ENCODE measurements around the gene CES3.

The CES3 gene

DNA sequence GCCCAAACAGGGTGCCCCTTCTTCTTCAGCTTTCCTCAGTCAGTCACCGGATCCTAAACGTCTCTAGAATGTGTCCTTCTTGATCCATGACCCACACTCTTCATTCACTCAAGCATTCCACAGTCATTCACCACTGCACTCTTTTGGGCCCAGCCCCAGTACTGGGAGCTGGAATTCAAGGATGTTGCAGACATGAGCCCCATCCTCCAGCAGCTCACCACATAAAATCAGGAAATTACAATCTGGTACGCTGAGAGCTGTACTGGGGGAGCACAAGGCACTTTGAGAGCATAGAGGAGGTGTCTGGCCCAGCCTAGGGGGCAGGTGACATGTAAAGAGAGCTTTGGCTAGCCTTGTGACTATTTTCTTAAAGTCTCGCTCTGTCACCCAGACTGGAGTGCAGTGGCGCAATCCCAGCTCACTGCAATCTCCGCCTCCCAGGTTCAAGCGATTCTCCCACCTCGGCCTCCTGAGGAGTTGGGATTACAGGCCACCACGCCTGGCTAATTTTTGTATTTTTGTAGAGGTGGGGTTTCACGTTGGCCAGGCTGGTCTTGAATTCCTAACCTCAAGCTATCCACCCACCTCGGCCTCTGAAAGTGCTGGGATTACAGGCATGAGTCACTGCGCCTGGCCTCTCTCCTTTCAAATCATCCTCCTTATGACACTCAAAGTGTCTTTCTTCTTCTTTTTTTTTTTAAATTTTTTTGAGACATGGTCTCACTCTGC, 46.0 kb downstream of the CES3 start:
- no peak for DNase-seq (ENCODE audit: low read depth)

DNA sequence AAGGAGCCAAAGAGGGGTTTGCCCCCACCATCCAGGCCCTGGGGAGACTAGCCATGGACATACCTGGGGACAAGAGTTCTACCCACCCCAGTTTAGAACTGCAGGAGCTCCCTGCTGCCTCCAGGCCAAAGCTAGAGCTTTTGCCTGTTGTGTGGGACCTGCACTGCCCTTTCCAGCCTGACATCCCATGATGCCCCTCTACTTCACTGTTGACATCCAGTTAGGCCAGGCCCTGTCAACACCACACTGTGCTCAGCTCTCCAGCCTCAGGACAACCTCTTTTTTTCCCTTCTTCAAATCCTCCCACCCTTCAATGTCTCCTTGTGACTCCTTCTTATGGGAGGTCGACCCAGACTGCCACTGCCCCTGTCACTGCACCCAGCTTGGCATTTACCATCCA, 48.1 kb downstream of the CES3 start:
- DNase-seq (ENCODE audit: low read depth), result no peak

DNA sequence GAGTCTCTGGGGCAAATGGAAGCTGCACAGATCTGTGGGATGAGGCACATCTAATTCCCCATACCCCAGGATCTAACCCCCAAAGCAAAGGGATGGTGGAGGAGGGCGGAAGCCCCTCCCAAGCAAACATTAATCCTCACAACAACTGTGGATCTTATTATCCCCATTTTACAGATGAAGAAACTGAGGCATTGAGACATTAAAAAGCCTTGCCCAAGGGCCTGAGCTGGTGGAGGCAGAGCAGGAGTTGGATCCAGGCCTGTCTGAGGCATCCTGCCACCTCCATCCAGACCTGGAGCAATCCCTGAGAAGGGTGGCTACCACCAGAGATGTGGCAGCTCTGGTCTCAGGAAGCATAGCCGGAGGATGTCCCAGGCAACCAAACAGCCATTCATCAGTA, 50.2 kb downstream of the CES3 start:
- no peak for DNase-seq (ENCODE audit: low read depth)

- DNase-seq (ENCODE audit: low read depth), result no peak
Measured at GRCh38 chr16:67013233-67013822, 52.3 kb downstream of the CES3 start.

- no peak for DNase-seq (ENCODE audit: low read depth)
Measured at GRCh38 chr16:67013823-67014633, 53.0 kb downstream of the CES3 start.

DNA sequence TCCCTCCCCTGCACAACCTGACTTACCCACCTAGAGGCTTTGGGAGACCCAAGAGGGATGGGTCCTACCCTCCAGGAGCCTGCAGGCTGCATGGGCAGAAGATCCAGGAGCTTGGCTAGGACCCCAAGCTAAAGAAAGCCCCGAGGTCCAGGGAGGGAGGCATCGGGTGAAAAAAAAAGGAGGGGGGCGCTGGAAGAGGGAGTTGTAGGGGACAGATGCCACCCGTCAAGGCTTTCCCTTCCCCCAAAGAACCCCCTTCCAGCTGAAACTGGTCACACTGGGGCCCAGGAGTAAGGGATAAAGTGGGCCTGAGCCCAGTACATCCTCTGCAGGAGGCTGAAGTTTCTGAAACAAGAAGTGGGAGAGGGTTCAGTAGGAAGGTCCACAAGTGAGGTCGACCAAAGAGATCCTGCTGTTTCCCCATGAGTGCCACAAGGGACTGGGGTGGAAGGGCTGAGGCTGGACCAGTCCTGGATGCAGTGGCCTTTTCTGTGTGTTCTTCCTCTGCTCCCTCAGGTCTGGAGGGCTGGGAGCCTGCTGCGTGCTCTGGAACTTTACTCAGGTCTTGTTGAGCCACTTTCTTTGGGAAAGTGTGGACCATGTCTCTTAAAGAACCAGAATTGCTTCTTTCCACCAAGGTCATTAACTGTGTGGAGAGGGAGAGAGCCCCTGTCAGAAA, 53.7 kb downstream of the CES3 start:
- DNase-seq (ENCODE audit: low read depth), result no peak

GRCh38 chr16:67015313-67015731, 54.3 kb downstream of the CES3 start:
- no peak for DNase-seq (ENCODE audit: low read depth)

DNA sequence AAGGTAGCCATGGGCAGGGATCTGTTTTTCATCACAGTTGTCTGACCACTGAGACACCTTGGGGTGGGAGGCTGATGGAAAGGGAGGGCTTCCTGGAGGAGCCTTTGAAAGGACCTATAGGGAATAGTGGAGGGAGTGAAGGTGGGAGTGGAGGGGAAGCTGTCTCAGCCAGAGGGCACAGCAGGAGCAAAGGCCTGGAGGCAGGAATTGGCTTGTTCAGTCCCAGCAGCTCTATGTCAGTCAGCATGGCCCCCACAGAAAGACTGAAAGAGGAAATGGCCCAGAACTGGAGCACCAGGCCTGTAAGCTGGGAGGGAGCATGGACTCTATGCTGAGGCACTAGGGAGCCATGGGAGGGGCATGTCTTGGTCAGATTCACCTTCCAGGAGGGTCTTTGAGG, 55.1 kb downstream of the CES3 start:
- no peak for DNase-seq (ENCODE audit: low read depth)

DNA sequence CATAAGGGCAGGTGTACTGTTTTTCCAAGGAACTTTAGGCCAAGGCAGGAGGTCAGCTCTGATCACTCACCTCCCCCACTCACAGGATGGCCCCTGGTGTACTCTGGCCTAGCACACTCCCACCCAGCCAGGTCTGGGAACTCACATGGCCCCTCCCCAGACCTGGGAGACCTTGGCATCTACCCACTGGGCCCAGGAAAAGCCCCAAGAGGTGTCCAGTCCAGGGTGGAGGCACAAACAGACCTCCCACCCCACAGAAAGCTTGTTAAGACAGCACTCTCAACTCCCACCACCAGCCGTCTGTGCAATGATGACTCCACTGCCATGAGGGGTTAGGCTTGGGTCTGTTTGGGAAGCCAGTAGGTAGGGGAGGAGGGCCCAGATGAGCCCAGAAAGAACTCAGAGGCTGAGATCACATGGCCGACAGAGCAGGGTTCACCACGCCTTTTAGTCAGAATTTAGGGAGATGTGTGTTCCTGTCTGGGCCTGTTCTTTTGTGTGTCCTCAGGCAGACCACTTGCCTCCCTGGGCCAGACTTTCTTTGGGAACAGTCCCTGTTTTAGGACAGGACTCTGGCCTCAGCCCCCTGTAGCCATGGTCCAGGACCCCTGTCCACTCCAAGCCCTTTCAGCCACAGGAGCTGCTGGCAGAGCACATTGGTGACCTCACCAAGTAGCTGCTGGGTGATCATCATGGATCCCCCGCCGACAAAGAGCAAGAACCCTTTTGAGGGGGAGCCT, 55.8 kb downstream of the CES3 start:
- DNase-seq (ENCODE audit: low read depth), result no peak

DNA sequence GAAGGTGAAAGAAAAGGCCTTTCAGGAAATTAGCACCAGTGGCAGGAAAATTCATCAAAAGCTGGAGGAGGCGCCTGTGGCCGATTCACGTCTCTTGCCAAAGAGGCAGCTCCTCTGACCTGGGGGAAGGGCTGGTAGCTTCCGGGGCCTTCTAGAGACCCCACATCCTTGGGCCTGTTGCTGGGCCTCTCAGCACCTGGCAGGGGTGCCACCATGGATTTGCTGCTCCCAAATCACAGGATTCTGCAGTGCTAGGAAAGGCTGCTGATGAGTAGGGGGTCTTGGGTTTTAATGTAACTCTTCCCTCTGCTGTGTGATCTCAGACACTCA, 56.3 kb downstream of the CES3 start:
- no peak for DNase-seq (ENCODE audit: low read depth)

GRCh38 chr16:67017810-67018488, 56.9 kb downstream of the CES3 start:
- peak; percentile 77 for DNase-seq (ENCODE audit: low read depth)

- DNase-seq (ENCODE audit: low read depth), result no peak
Measured at GRCh38 chr16:67019171-67019570, 58.1 kb downstream of the CES3 start.

DNA sequence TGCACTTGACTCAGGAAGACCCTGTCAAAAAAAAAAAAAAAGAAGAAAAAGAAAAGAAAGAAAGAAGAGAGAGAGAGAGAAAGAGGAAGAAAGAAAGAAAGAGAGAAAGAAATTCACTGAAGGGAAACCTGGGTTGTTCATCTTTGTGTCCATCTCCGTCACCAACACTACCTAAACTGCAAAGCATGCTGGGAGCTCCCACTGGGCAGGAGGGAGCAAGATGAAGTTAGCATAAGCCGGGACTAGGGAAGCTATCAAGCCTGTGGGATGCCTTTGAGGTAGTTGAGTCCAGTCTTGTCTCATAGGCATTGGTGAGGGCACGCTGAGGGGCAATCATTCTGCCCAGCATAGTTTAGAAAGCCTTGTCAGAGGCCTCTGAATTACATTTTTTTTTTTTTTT, 60.3 kb downstream of the CES3 start:
- no peak for DNase-seq (ENCODE audit: low read depth)

- no peak for DNase-seq (ENCODE audit: low read depth)
Measured at GRCh38 chr16:67022531-67023214, 61.6 kb downstream of the CES3 start.

- no peak for DNase-seq (ENCODE audit: low read depth)
Measured at GRCh38 chr16:67023689-67024088, 62.6 kb downstream of the CES3 start.

All from non-pigmented ciliary epithelial cell (primary cell).